ENCODE results near the gene SUN5. TPM values are rescaled to one million over a fixed set of nuclear protein-coding genes. Genes with fewer than 3 reads are reported as not detected.

The SUN5 gene
- total RNA-seq, 1 experiment from 2014 or later = not detected

GRCh38 chr20:33016581-33017109 is 12.4 kb upstream of the SUN5 start:
- DNase-seq = no peak
- Histone ChIP-seq H3K4me3 (ENCODE audit: low read length) (no peak overlapping the region), H3K9me2 (replicated peaks; ENCODE audit: low read length) (no peaks in the 10 kb centered on the region), H3K36me3 (ENCODE audit: low read depth, low read length) (no peaks in the 10 kb centered on the region), H2AFZ (ENCODE audit: low read length) (no peak overlapping the region), H3F3A (ENCODE audit: low read length, unreplicated experiment) (no peaks in the 10 kb centered on the region), H3K4me2 (ENCODE audit: low read length) (no peak overlapping the region), H3K9ac (ENCODE audit: low read length) (no peak overlapping the region), H3K27ac (ENCODE audit: low read length) (no peak overlapping the region), H3K4me1 (ENCODE audit: insufficient read depth, low read length) (no peaks in the 10 kb centered on the region), H3K9me3 (ENCODE audit: low read length) (no peaks in the 10 kb centered on the region), H3K27me3 (ENCODE audit: low read length) (peaks cover 61% of the 10 kb centered on the region), H3K79me2 (ENCODE audit: low read length) (no peaks in the 10 kb centered on the region), H4K20me1 (ENCODE audit: low read length) (no peaks in the 10 kb centered on the region)
- intact Hi-C loops (cut with micrococcal nuclease) = no loop called here
- BruUV-seq (replicated peaks) = no TSS peak
- CTCF ChIA-PET = no interaction called here
- no peak for ATAC-seq
- POLR2A ChIA-PET (ENCODE audit: unreplicated experiment) = no interaction called here
- TF ChIP-seq EZH2 (IDR thresholded peaks at IDR 0.05; ENCODE audit: low read length, unreplicated experiment) (no peak), CTCF (conservative IDR thresholded peaks at IDR 0.05; ENCODE audit: low read depth, low read length) (no peak), EZH2phosphoT487 (IDR thresholded peaks at IDR 0.05; ENCODE audit: borderline replicate concordance, low read length) (no peak)

GRCh38 chr20:33015700-33016580 is 11.7 kb upstream of the SUN5 start:
- no peak overlapping the region for H2AFZ ChIP-seq (ENCODE audit: low read length)
- no peaks in the 10 kb centered on the region for H3K36me3 ChIP-seq (ENCODE audit: low read depth, low read length)
- H3K4me3 ChIP-seq (ENCODE audit: low read length) = no peak overlapping the region
- H3K9me2 ChIP-seq (replicated peaks; ENCODE audit: low read length) = no peaks in the 10 kb centered on the region
- CTCF ChIA-PET = no interaction called here
- TF ChIP-seq EZH2phosphoT487 (IDR thresholded peaks at IDR 0.05; ENCODE audit: borderline replicate concordance, low read length) (no peak), EZH2 (IDR thresholded peaks at IDR 0.05; ENCODE audit: low read length, unreplicated experiment) (no peak), CTCF (conservative IDR thresholded peaks at IDR 0.05; ENCODE audit: low read depth, low read length) (no peak)
- H3K9ac ChIP-seq (ENCODE audit: low read length) = no peak overlapping the region
- POLR2A ChIA-PET (ENCODE audit: unreplicated experiment) = no interaction called here
- H3K27me3 ChIP-seq (ENCODE audit: low read length) = peaks cover 67% of the 10 kb centered on the region
- no peaks in the 10 kb centered on the region for H4K20me1 ChIP-seq (ENCODE audit: low read length)
- no TSS peak for BruUV-seq (replicated peaks)
- no peaks in the 10 kb centered on the region for H3K4me1 ChIP-seq (ENCODE audit: insufficient read depth, low read length)
- no peak for ATAC-seq
- no peak overlapping the region for H3K4me2 ChIP-seq (ENCODE audit: low read length)
- H3F3A ChIP-seq (ENCODE audit: low read length, unreplicated experiment) = no peaks in the 10 kb centered on the region
- no peak for DNase-seq
- no peaks in the 10 kb centered on the region for H3K79me2 ChIP-seq (ENCODE audit: low read length)
- intact Hi-C loops (cut with micrococcal nuclease) = no loop called here
- H3K9me3 ChIP-seq (ENCODE audit: low read length) = no peaks in the 10 kb centered on the region
- no peak overlapping the region for H3K27ac ChIP-seq (ENCODE audit: low read length)

GRCh38 chr20:33015114-33015484 is 10.9 kb upstream of the SUN5 start:
- H3K9ac ChIP-seq (ENCODE audit: low read length) = no peak overlapping the region
- CTCF ChIA-PET = no interaction called here
- BruUV-seq (replicated peaks) = no TSS peak
- POLR2A ChIA-PET (ENCODE audit: unreplicated experiment) = no interaction called here
- H3K36me3 ChIP-seq (ENCODE audit: low read depth, low read length) = no peaks in the 10 kb centered on the region
- H3K4me1 ChIP-seq (ENCODE audit: insufficient read depth, low read length) = no peaks in the 10 kb centered on the region
- no peak for DNase-seq
- H3K27ac ChIP-seq (ENCODE audit: low read length) = no peak overlapping the region
- H3K4me2 ChIP-seq (ENCODE audit: low read length) = no peak overlapping the region
- no peaks in the 10 kb centered on the region for H3K79me2 ChIP-seq (ENCODE audit: low read length)
- H3K4me3 ChIP-seq (ENCODE audit: low read length) = no peak overlapping the region
- intact Hi-C loops (cut with micrococcal nuclease) = no loop called here
- H3K9me3 ChIP-seq (ENCODE audit: low read length) = no peaks in the 10 kb centered on the region
- H3K27me3 ChIP-seq (ENCODE audit: low read length) = peaks cover 73% of the 10 kb centered on the region
- ATAC-seq = no peak
- no peaks in the 10 kb centered on the region for H4K20me1 ChIP-seq (ENCODE audit: low read length)
- TF ChIP-seq CTCF (conservative IDR thresholded peaks at IDR 0.05; ENCODE audit: low read depth, low read length) (no peak), EZH2phosphoT487 (IDR thresholded peaks at IDR 0.05; ENCODE audit: borderline replicate concordance, low read length) (no peak), EZH2 (IDR thresholded peaks at IDR 0.05; ENCODE audit: low read length, unreplicated experiment) (no peak)
- H2AFZ ChIP-seq (ENCODE audit: low read length) = no peak overlapping the region
- H3F3A ChIP-seq (ENCODE audit: low read length, unreplicated experiment) = no peaks in the 10 kb centered on the region
- H3K9me2 ChIP-seq (replicated peaks; ENCODE audit: low read length) = no peaks in the 10 kb centered on the region
